Measurements from ENCODE around the gene WFDC1.

GRCh38 chr16:84268291-84269040 lies 26.2 kb upstream of the WFDC1 start:
- TF ChIP-seq, protein P1, sequence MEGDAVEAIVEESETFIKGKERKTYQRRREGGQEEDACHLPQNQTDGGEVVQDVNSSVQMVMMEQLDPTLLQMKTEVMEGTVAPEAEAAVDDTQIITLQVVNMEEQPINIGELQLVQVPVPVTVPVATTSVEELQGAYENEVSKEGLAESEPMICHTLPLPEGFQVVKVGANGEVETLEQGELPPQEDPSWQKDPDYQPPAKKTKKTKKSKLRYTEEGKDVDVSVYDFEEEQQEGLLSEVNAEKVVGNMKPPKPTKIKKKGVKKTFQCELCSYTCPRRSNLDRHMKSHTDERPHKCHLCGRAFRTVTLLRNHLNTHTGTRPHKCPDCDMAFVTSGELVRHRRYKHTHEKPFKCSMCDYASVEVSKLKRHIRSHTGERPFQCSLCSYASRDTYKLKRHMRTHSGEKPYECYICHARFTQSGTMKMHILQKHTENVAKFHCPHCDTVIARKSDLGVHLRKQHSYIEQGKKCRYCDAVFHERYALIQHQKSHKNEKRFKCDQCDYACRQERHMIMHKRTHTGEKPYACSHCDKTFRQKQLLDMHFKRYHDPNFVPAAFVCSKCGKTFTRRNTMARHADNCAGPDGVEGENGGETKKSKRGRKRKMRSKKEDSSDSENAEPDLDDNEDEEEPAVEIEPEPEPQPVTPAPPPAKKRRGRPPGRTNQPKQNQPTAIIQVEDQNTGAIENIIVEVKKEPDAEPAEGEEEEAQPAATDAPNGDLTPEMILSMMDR (IDR thresholded peaks at IDR 0.05; ENCODE audit: insufficient read depth, low read length), result no peak
- TF ChIP-seq SPI1 (IDR thresholded peaks at IDR 0.05; ENCODE audit: borderline replicate concordance, low read depth) (no peak), POLR2AphosphoS5 (IDR thresholded peaks at IDR 0.05; ENCODE audit: low read depth) (no peak), GABPA (IDR thresholded peaks at IDR 0.05; ENCODE audit: low read depth) (no peak)

Data from HL-60 (cell line).